HG03354 (cell line): Measurements from ENCODE around the gene PIGS.
"Not testable (repeated sequence)": the region's sequence is repeated elsewhere in the genome, so short reads cannot be mapped to it uniquely, and the experiment has no call there.

Source experiments
- ATAC-seq: cut with Tn5 transposase; IDR thresholded peaks from one replicate; pipeline ENCODE4 v1.9.1; 2021; ENCODE audit warnings: mild to moderate bottlenecking; ENCODE audit not compliant: unreplicated experiment, poor library complexity, severe bottlenecking

PIGS gene

GRCh38 chr17:28580959-28581358, 9.6 kb upstream of the PIGS start:
- no peak for ATAC-seq

GRCh38 chr17:28579526-28579925, 8.2 kb upstream of the PIGS start:
- no peak for ATAC-seq

GRCh38 chr17:28578246-28579195, 7.2 kb upstream of the PIGS start:
- ATAC-seq: no peak

GRCh38 chr17:28577466-28577824, 6.1 kb upstream of the PIGS start:
- no peak for ATAC-seq

- peak; percentile 86 for ATAC-seq
Measured at GRCh38 chr17:28576758-28577465, 5.6 kb upstream of the PIGS start, which contains the start of gene ALDOC. Gene ALDOC, minus strand, starts transcription at chr17:28576895. Its CDS starts 1,363 bp downstream, at chr17:28575532.

- not testable (repeated sequence) for ATAC-seq
Measured at GRCh38 chr17:28576016-28576415, 4.7 kb upstream of the PIGS start.

- ATAC-seq: no peak
Measured at GRCh38 chr17:28575126-28575795, 3.9 kb upstream of the PIGS start.

GRCh38 chr17:28574526-28574925, 3.2 kb upstream of the PIGS start:
- no peak for ATAC-seq

GRCh38 chr17:28573966-28574480, 2.7 kb upstream of the PIGS start:
- ATAC-seq: no peak

- ATAC-seq: no peak
Measured at GRCh38 chr17:28573521-28573920, 2.2 kb upstream of the PIGS start.

- no peak for ATAC-seq
Measured at GRCh38 chr17:28573040-28573380, 1.7 kb upstream of the PIGS start.

- ATAC-seq: no peak
Measured at GRCh38 chr17:28572259-28573039, 1.1 kb upstream of the PIGS start.

- peak; percentile 27 for ATAC-seq
Measured at GRCh38 chr17:28570716-28571360, 486 bp downstream of the PIGS start.

- no peak for ATAC-seq
Measured at GRCh38 chr17:28569446-28569845, 1.9 kb downstream of the PIGS start.

- ATAC-seq: no peak
Measured at GRCh38 chr17:28567604-28568003, 3.7 kb downstream of the PIGS start.

- no peak for ATAC-seq
Measured at GRCh38 chr17:28563475-28563874, 7.8 kb downstream of the PIGS start.

- ATAC-seq: no peak
Measured at GRCh38 chr17:28555022-28555421, 16.3 kb downstream of the PIGS start.

GRCh38 chr17:28554565-28554964, 16.8 kb downstream of the PIGS start:
- no peak for ATAC-seq

GRCh38 chr17:28553000-28553505, 18.3 kb downstream of the PIGS start:
- no peak for ATAC-seq
